VCaP (cell line): ENCODE results near the gene DNM1.
A peak's percentile ranks its signal among the peaks of the same experiment; 100 is the strongest.

ENCODE experiments used
- H3K27ac ChIP-seq: fragments of 450-650 bp; 2 replicates; pipeline ENCODE4 v1.5.1; 2017
- TF ChIP-seq, protein P1 (sequence below): fragments of 450-650 bp; conservative IDR thresholded peaks from 2 replicates; pipeline ENCODE4 v1.5.1; 2017; ENCODE audit warnings: mild to moderate bottlenecking, moderate library complexity

The DNM1 gene

DNA sequence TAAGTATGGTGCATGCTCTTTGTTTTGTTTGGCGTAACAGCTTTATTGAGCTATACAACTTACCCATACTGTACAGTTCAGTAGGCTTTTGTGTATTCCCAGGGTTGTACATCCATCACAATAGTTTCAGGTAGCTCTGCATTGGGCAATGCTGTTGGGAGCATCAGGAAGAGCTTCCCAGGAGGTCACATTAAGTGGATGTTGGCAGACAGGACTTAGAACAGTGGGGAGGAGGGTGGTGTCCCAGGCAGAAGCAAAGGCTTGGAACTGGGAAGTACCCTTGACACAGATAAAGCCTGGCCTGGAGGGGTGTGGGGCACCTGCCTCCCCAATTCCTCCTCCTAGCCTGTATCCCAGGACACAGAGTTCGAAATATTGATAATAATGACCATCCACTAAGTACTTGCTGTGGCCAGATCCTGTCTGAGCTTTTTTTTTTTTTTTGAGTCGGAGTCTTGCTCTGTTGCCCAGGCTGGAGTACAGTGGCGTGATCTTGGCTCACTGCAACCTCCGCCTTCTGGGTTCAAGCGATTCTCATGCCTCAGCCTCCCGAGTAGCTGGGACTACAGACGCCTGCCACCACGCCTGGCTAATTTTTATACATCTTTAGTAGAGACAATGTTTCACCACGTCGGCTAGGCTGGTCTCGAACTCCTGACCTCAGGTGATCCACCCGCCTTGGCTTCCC, 41.8 kb upstream of the DNM1 start:
- peak overlapping the region; percentile 79 for H3K27ac ChIP-seq
- TF ChIP-seq, protein P1, sequence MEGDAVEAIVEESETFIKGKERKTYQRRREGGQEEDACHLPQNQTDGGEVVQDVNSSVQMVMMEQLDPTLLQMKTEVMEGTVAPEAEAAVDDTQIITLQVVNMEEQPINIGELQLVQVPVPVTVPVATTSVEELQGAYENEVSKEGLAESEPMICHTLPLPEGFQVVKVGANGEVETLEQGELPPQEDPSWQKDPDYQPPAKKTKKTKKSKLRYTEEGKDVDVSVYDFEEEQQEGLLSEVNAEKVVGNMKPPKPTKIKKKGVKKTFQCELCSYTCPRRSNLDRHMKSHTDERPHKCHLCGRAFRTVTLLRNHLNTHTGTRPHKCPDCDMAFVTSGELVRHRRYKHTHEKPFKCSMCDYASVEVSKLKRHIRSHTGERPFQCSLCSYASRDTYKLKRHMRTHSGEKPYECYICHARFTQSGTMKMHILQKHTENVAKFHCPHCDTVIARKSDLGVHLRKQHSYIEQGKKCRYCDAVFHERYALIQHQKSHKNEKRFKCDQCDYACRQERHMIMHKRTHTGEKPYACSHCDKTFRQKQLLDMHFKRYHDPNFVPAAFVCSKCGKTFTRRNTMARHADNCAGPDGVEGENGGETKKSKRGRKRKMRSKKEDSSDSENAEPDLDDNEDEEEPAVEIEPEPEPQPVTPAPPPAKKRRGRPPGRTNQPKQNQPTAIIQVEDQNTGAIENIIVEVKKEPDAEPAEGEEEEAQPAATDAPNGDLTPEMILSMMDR = no peak

DNA sequence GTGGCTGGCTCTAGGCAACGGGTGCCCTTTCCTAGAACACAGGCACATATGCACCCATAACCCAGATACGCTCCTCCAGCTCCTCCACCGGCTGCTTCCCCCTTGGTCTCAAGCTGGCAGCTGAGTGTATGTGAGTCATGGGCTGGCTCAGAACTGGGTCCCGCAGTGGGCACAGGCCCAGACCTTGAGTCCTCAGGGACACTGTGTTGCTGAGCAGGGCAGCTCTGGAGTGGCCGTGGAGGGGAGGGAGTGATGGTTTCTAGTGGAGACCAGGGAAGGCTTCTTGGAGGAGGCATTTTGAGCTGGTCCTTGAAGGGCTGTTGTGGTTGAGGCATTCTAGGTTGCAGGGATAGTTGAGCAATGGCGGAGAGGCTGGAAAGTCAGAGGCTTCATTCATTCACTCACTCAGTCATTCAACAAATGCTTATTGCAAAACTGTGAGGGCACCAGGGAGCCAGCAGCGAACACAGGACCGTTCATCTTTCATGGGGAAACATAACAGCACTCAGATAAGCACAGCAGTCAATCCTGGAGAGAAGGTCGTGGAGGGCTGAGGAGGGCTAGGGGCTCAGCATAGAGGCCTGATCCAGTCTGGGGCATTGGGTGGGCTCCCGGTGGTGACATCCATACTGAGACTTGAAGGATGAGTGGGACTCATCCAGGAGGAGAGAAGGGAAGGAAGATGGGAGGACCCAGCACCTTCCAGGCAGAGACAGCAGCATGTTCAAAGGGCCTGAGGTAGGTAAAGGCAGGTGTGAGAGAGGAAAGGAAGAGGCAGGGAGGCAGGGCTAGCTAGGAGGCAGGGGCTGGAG, 40.8 kb upstream of the DNM1 start:
- H3K27ac ChIP-seq = no peak overlapping the region
- TF ChIP-seq, protein P1 = no peak

DNA sequence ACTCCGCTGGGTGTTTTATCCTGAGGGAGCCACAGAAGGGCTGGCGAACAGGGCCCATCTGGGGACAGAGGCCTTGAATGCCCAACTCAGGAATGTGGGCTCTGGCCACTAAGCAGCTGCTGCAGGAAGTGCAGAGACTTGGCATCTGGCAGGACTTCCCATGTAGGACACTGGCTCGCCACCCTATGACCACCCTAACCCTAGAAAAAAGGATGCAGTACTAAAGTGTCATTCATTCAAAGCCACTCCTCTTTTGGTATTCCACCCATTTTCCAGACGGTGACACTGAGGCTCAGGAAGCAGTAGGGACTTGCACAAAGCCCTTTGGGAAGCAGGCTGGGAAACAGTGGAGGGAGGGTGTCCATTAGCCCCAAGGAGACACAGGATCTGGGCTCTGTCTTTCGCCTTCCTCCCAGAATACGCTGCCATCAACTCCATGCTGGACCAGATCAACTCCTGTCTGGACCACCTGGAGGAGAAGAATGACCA, 40.1 kb upstream of the DNM1 start:
- TF ChIP-seq, protein P1 = no peak
- H3K27ac ChIP-seq = no peak overlapping the region

DNA sequence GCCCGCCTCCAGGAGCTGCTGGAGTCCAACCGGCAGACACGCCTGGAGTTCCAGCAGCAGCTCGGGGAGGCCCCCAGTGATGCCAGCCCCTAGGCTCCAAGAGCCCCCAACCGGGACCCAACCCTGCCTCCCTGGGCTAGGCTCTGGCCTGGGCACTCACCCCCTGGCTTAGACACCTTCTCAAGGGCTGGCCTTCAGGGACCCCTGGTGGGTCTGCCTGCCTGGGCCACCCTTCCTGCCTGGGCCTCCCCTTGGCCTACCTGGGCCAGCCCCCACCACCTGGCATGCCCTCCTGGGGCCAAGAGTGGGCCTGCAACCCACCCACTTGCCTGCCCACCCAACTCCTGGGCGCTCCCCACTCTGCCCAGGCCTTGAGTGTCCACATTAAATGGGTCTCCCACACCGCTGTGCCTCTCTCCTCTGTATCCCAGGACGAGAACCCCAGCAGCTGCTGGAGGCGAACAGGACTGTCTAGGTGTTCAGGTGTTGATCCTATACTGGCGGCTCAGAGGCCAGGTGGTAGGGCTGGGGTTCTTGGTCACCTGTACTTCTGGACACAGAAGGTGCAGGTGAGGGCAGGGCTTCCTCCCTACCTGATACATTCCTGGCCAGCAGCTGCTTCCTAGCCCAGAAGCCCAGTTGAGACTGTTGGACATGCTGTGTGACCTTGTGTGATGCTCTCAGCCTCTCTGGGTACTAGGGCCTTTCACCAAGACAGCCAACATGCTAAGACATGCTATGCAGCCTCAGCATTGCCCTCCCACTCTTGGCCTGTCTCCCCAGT, 39.5 kb upstream of the DNM1 start:
- TF ChIP-seq, protein P1 = no peak
- no peak overlapping the region for H3K27ac ChIP-seq

DNA sequence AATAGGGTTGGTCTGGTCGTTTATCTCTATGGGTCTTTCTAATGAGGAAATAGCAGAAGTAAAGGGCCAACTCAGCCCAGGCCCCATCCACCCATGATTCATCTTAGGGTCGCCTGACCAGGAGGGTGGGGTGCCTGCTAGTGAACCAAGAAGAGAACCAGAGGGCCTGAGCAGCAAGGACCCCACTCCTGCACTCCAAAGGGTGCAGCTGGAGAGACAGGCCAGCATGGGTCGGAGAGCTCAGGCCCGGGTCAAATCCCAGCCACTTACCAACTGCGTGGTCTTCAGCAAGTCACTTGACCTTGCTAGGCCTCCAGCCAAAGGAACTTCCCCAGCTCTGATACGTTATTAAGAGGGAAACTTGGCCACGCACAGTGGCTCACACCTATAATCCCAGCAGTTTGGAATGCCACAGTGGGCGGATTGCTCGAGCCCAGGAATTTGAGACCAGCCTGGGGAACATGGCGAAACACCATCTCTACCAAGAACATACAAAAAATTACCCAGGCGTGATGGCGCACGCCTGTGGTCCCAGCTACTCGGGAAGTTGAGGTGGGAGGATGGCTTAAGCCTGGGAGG, 38.8 kb upstream of the DNM1 start:
- no peak overlapping the region for H3K27ac ChIP-seq
- TF ChIP-seq, protein P1 = no peak

DNA sequence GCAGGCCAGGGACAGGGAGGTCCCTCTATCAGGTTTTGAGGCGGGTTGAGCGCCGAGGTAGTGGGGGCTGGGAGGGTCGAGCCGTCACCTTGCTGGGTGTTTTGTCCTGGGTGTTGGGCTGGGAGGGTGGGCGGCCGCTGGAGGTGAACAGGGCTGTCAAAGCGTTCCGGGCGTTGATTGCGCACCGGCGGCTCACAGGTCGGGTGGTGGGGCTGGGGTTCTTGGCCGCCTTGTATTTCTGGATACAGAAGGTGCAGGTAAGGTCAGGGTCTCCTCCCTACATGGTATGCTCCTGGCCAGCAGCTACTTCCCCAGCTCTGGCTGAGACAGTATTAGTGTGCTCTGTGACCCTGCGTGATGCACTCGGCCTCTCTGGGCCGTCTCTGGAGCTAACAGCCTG, 37.0 kb upstream of the DNM1 start:
- no peak overlapping the region for H3K27ac ChIP-seq
- TF ChIP-seq, protein P1 = no peak

DNA sequence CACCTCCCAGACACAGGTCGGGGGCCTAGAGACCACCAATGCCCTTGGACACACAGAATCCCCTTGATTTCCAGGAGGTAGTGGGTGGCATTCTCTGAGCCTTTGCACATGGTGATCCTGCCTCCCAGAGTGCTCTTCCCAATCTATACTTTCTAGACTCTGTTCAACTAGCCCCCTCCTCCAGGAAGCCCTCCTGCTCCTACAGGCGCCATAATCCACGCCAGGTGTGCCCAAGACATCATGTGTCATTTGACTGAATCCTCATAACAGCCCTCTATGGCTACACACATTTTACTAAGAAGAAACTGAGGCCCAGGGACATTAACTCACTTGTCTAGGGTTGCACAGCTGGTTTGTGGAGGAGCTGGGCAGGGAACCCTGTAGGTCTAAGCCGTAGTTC, 36.0 kb upstream of the DNM1 start:
- TF ChIP-seq, protein P1 = no peak

More for the DNA sequence above, 36.0 kb upstream of the DNM1 start:
- no peak overlapping the region for H3K27ac ChIP-seq
